Fibroblast of lung (primary cell): ENCODE results near the gene AKAP13.

Experiments
- EZH2 ChIP-seq: IDR thresholded peaks from 2 replicates; pipeline ENCODE4 v1.5.1; 2012; ENCODE audit warnings: low read length, control low read depth, mild to moderate bottlenecking; ENCODE audit errors: missing control alignments
- TF ChIP-seq, protein P1 (sequence below), 2 donors: IDR thresholded peaks in 1 of 2; conservative IDR thresholded peaks in 1 of 2; 1 replicate in 1 of 2; 2 replicates in 1 of 2; pipeline ENCODE4 v1.5.1; 2011 to 2012; ENCODE audit warnings: low read length in 2 of 2, control low read depth in 1 of 2, inconsistent platforms in 1 of 2, low read depth in 1 of 2, mild to moderate bottlenecking in 1 of 2

- TF ChIP-seq, protein P1, sequence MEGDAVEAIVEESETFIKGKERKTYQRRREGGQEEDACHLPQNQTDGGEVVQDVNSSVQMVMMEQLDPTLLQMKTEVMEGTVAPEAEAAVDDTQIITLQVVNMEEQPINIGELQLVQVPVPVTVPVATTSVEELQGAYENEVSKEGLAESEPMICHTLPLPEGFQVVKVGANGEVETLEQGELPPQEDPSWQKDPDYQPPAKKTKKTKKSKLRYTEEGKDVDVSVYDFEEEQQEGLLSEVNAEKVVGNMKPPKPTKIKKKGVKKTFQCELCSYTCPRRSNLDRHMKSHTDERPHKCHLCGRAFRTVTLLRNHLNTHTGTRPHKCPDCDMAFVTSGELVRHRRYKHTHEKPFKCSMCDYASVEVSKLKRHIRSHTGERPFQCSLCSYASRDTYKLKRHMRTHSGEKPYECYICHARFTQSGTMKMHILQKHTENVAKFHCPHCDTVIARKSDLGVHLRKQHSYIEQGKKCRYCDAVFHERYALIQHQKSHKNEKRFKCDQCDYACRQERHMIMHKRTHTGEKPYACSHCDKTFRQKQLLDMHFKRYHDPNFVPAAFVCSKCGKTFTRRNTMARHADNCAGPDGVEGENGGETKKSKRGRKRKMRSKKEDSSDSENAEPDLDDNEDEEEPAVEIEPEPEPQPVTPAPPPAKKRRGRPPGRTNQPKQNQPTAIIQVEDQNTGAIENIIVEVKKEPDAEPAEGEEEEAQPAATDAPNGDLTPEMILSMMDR (conservative IDR thresholded peaks at IDR 0.05 in 1 of 2, IDR thresholded peaks at IDR 0.05 in 1 of 2; ENCODE audit: low read depth in 1 of 2, low read length in 2 of 2): no peak
- no peak for TF ChIP-seq EZH2
Observed at GRCh38 chr15:85633859-85634258, 253.5 kb downstream of the AKAP13 start.
